Prostate gland (tissue), 2 donors: ENCODE results near the gene DRD2. TPM values are rescaled to one million over a fixed set of nuclear protein-coding genes. Genes with fewer than 3 reads are reported as not detected.

Source experiments
- DNase-seq: peaks from one replicate; pipeline ENCODE4 v3.0.0-alpha.2; 2019; ENCODE audit warnings: low spot score
- H3K27ac ChIP-seq, 2 donors: fragments of 200-600 bp; sonication (generic); 2 replicates each; pipeline ENCODE4 v1.5.1; 2017 to 2019
- H3K27me3 ChIP-seq: fragments of 200-600 bp; sonication (generic); replicated peaks from 2 replicates; pipeline ENCODE4 v1.5.1; 2019; ENCODE audit not compliant: insufficient read depth
- H3K36me3 ChIP-seq, 2 donors: fragments of 200-600 bp; sonication (generic); 1 replicate in 1 of 2; 2 replicates in 1 of 2; pipeline versions ENCODE4 v1.5.1 to v1.8.1; 2017 to 2019
- H3K4me1 ChIP-seq: fragments of 200-600 bp; sonication (generic); replicated peaks from 2 replicates; pipeline ENCODE4 v1.5.1; 2019
- H3K4me3 ChIP-seq, 2 donors: fragments of 200-600 bp; sonication (generic); 2 replicates each; pipeline ENCODE4 v1.5.1; 2017 to 2019
- H3K9me3 ChIP-seq: fragments of 200-600 bp; sonication (generic); 2 replicates; pipeline ENCODE4 v1.5.1; 2017
- CTCF ChIP-seq, 4 experiments: fragments of 200-600 bp in 2 of 4; fragments of 450-650 bp in 2 of 4; sonication (generic) in 2 of 4; IDR thresholded peaks; 1 replicate in 3 of 4; 2 replicates in 1 of 4; pipeline ENCODE4 v1.5.1; 2016 to 2019; ENCODE audit warnings: antibody characterized with exemption in 4 of 4, mild to moderate bottlenecking in 2 of 4, moderate library complexity in 2 of 4
- POLR2A ChIP-seq: fragments of 450-650 bp; IDR thresholded peaks from one replicate; pipeline ENCODE4 v1.6.1; 2016; ENCODE audit warnings: antibody characterized with exemption, mild to moderate bottlenecking
- POLR2AphosphoS5 ChIP-seq: sonication (generic); formaldehyde crosslinking; IDR thresholded peaks from one replicate; pipeline ENCODE4 v1.6.1; 2017; ENCODE audit warnings: antibody characterized with exemption
- WGBS: methylation state at CpG from one replicate; pipeline ENCODE4 v1.1.5; 2018; 5-methylcytosine and 5-hydroxymethylcytosine counted together
- intact Hi-C: fragments of 100-400 bp; cut with DNase I; formaldehyde crosslinking; loops from one replicate; pipeline ENCODE4 v1.14.2; 2022
- total RNA-seq, 2 donors: library from RNA; depleted of rRNA; stranded (reverse); fragments of >200 nt; gene quantifications; one replicate each; pipeline ENCODE4 v1.1.0, GENCODE V29; 2016

DRD2 gene
- total RNA-seq, 2 donors from 2014 or later: 0.68 to 2.4 TPM

GRCh38 chr11:113505541-113506375 lies 30.6 kb upstream of the DRD2 start:
- intact Hi-C loops: no loop called here
- Histone ChIP-seq H3K4me3 (no peak overlapping the region), H3K36me3 (no peaks in the 10 kb centered on the region), H3K4me1 (no peaks in the 10 kb centered on the region), H3K27me3 (no peaks in the 10 kb centered on the region), H3K9me3 (no peaks in the 10 kb centered on the region), H3K27ac (no peak overlapping the region)
- peak; percentile 22 for DNase-seq
- TF ChIP-seq CTCF (IDR thresholded peaks at IDR 0.05) (no peak), POLR2A (no peak), POLR2AphosphoS5 (no peak)
- WGBS: 34% methylated on average over 12 of the region's 12 CpGs

- no peaks in the 10 kb centered on the region for H3K4me1 ChIP-seq
- intact Hi-C loops: no loop called here
- H3K4me3 ChIP-seq: no peak overlapping the region
- no peaks in the 10 kb centered on the region for H3K27me3 ChIP-seq
- DNase-seq: no peak
- no peaks in the 10 kb centered on the region for H3K9me3 ChIP-seq
- no peaks in the 10 kb centered on the region for H3K36me3 ChIP-seq
- no peak overlapping the region for H3K27ac ChIP-seq
- WGBS: 54% methylated on average over 3 of the region's 3 CpGs
- TF ChIP-seq CTCF (IDR thresholded peaks at IDR 0.05): no peak
- no peak for TF ChIP-seq POLR2A
- no peak for TF ChIP-seq POLR2AphosphoS5
These were observed 29.8 kb upstream of the DRD2 start for GRCh38 chr11:113505046-113505445.

GRCh38 chr11:113504586-113504985 lies 29.4 kb upstream of the DRD2 start:
- 42% methylated on average over 4 of the region's 4 CpGs for WGBS
- Histone ChIP-seq H3K36me3 (no peaks in the 10 kb centered on the region), H3K27ac (no peak overlapping the region), H3K4me1 (no peaks in the 10 kb centered on the region), H3K4me3 (no peak overlapping the region), H3K9me3 (no peaks in the 10 kb centered on the region), H3K27me3 (no peaks in the 10 kb centered on the region)
- TF ChIP-seq CTCF (IDR thresholded peaks at IDR 0.05) (no peak), POLR2AphosphoS5 (no peak), POLR2A (no peak)
- DNase-seq: no peak
- intact Hi-C loops: no loop called here

GRCh38 chr11:113504071-113504470 lies 28.9 kb upstream of the DRD2 start:
- Histone ChIP-seq H3K27me3 (no peaks in the 10 kb centered on the region), H3K9me3 (no peaks in the 10 kb centered on the region), H3K27ac (no peak overlapping the region), H3K4me3 (no peak overlapping the region), H3K4me1 (no peaks in the 10 kb centered on the region), H3K36me3 (no peaks in the 10 kb centered on the region)
- TF ChIP-seq POLR2A (no peak), CTCF (IDR thresholded peaks at IDR 0.05) (no peak), POLR2AphosphoS5 (no peak)
- no peak for DNase-seq
- WGBS: 77% methylated on average over 3 of the region's 3 CpGs
- intact Hi-C loops: no loop called here
